Gastrocnemius medialis (tissue), 4 donors: ENCODE data around the gene CD209.

ENCODE experiments used
- POLR2A ChIP-seq, 2 donors: fragments of 450-650 bp; IDR thresholded peaks; one replicate each; pipeline ENCODE4 v1.6.1; 2017; ENCODE audit warnings: antibody characterized with exemption in 2 of 2, mild to moderate bottlenecking in 2 of 2, moderate library complexity in 2 of 2
- TF ChIP-seq, protein P1 (sequence below), 5 experiments: fragments of 450-650 bp in 3 of 5; fragments of 200-600 bp in 2 of 5; sonication (generic) in 2 of 5; IDR thresholded peaks in 4 of 5; conservative IDR thresholded peaks in 1 of 5; 1 replicate in 4 of 5; 2 replicates in 1 of 5; pipeline ENCODE4 v1.5.1; 2016 to 2019; ENCODE audit warnings: antibody characterized with exemption in 5 of 5, mild to moderate bottlenecking in 3 of 5, moderate library complexity in 3 of 5

GRCh38 chr19:7715671-7716070 is 31.7 kb downstream of the CD209 start:
- TF ChIP-seq POLR2A (IDR thresholded peaks at IDR 0.05) = no peak
- TF ChIP-seq, protein P1, sequence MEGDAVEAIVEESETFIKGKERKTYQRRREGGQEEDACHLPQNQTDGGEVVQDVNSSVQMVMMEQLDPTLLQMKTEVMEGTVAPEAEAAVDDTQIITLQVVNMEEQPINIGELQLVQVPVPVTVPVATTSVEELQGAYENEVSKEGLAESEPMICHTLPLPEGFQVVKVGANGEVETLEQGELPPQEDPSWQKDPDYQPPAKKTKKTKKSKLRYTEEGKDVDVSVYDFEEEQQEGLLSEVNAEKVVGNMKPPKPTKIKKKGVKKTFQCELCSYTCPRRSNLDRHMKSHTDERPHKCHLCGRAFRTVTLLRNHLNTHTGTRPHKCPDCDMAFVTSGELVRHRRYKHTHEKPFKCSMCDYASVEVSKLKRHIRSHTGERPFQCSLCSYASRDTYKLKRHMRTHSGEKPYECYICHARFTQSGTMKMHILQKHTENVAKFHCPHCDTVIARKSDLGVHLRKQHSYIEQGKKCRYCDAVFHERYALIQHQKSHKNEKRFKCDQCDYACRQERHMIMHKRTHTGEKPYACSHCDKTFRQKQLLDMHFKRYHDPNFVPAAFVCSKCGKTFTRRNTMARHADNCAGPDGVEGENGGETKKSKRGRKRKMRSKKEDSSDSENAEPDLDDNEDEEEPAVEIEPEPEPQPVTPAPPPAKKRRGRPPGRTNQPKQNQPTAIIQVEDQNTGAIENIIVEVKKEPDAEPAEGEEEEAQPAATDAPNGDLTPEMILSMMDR (IDR thresholded peaks at IDR 0.05 in 4 of 5, conservative IDR thresholded peaks at IDR 0.05 in 1 of 5) = no peak
